Activated naive CD8-positive, alpha-beta T cell treated with anti-CD3 and anti-CD28 coated beads, Interleukin-2, amount 10 ng/mL, durations not matched to agents 7 days and 5 days (primary cell): ENCODE measurements around the gene CEP97. TPM values are rescaled to one million over a fixed set of nuclear protein-coding genes. Genes with fewer than 3 reads are reported as not detected.
A peak's percentile ranks its signal among the peaks of the same experiment; 100 is the strongest.

Experiments
- ATAC-seq: fragments of 150-1000 bp; cut with Tn5 transposase; one replicate; pipeline ENCODE4 v1.10.0; 2021; ENCODE audit warnings: low read depth, moderate library complexity
- POLR2A ChIA-PET: fragments of 350-600 bp; sonication (Branson Sonifier 250); formaldehyde crosslinking; loops from one replicate; lab custom pipeline; 2021; ENCODE audit warnings: antibody characterized with exemption; lab: Charles Lee
- DNase-seq: peaks from one replicate; pipeline ENCODE4 v3.0.0; 2021
- H3K27ac Mint-ChIP-seq: one replicate; pipeline ENCODE4 v1.8.0; 2022; ENCODE audit warnings: mild to moderate bottlenecking, mixed read lengths
- H3K27me3 Mint-ChIP-seq: one replicate; pipeline ENCODE4 v1.8.0; 2022; ENCODE audit warnings: mild to moderate bottlenecking, moderate library complexity, mixed read lengths
- H3K36me3 Mint-ChIP-seq: one replicate; pipeline ENCODE4 v1.8.0; 2021; ENCODE audit warnings: mild to moderate bottlenecking, mixed read lengths
- H3K4me1 Mint-ChIP-seq: one replicate; pipeline ENCODE4 v1.8.0; 2021; ENCODE audit warnings: mixed read lengths
- H3K4me3 Mint-ChIP-seq: one replicate; pipeline ENCODE4 v1.8.0; 2022; ENCODE audit warnings: mild to moderate bottlenecking, moderate library complexity, mixed read lengths
- H3K9me3 Mint-ChIP-seq: one replicate; pipeline ENCODE4 v1.8.0; 2021; ENCODE audit warnings: mixed read lengths
- total RNA-seq, 2 experiments: library from RNA; stranded (reverse); gene quantifications; one replicate each; pipeline ENCODE4 v1.2.3, GENCODE V29; 2021

CEP97 gene
- total RNA-seq, 2 experiments from 2014 or later: 21.5 TPM

GRCh38 chr3:101816215-101817149 lies 92.1 kb downstream of the CEP97 start:
- no peak overlapping the region for H3K4me3 Mint-ChIP-seq
- ATAC-seq (no peak), DNase-seq (no peak)
- H3K9me3 Mint-ChIP-seq: no peaks in the 10 kb centered on the region
- no peaks in the 10 kb centered on the region for H3K27me3 Mint-ChIP-seq
- H3K27ac Mint-ChIP-seq: no peak overlapping the region
- H3K36me3 Mint-ChIP-seq: peaks cover 36% of the 10 kb centered on the region
- H3K4me1 Mint-ChIP-seq: peaks cover 24% of the 10 kb centered on the region
- POLR2A ChIA-PET: interaction anchor here (1.0 kb wide), 1 partner anchor 33 kb away, joined by 5 read pairs; the partner anchor contains the start of gene NFKBIZ

GRCh38 chr3:101817992-101818391 lies 93.6 kb downstream of the CEP97 start:
- no peaks in the 10 kb centered on the region for H3K9me3 Mint-ChIP-seq
- POLR2A ChIA-PET: interaction anchor here (1.0 kb wide), 1 partner anchor 31 kb away, joined by 5 read pairs; the partner anchor contains the start of gene NFKBIZ
- H3K27ac Mint-ChIP-seq: peak overlapping the region; percentile 28
- peaks cover 48% of the 10 kb centered on the region for H3K36me3 Mint-ChIP-seq
- no peak overlapping the region for H3K4me3 Mint-ChIP-seq
- H3K27me3 Mint-ChIP-seq: no peaks in the 10 kb centered on the region
- ATAC-seq: no peak
- peaks cover 23% of the 10 kb centered on the region for H3K4me1 Mint-ChIP-seq
- DNase-seq: no peak

- Mint-ChIP-seq H3K27ac (no peak overlapping the region), H3K9me3 (no peaks in the 10 kb centered on the region), H3K4me1 (peaks cover 16% of the 10 kb centered on the region), H3K27me3 (no peaks in the 10 kb centered on the region), H3K4me3 (no peak overlapping the region), H3K36me3 (peaks cover 50% of the 10 kb centered on the region)
- ATAC-seq (no peak), DNase-seq (no peak)
- POLR2A ChIA-PET: no interaction called here
These were observed 95.3 kb downstream of the CEP97 start for GRCh38 chr3:101819649-101820206.

Other genes with a start within 250 kb of the CEP97 start
- 10 to 100 TPM; 42.5 to 47.6 TPM for gene SENP7, start 211.4 kb upstream of the CEP97 start, total RNA-seq
- gene TRMT10C, start 162.7 kb upstream of the CEP97 start, total RNA-seq: 10 to 100 TPM; 22.8 to 23.9 TPM
- 100 to 1,000 TPM; 167 to 173 TPM for gene PCNP, start 150.4 kb upstream of the CEP97 start, total RNA-seq
- 10 to 100 TPM; 35.0 to 35.3 TPM for gene ZBTB11, start 47.5 kb upstream of the CEP97 start, total RNA-seq
- gene RPL24, start 37.9 kb upstream of the CEP97 start, total RNA-seq: 1,000 to 10,000 TPM; 1,017 to 1,034 TPM
- 10 to 100 TPM; 29.8 to 30.7 TPM for gene NXPE3, start 54.6 kb downstream of the CEP97 start, total RNA-seq
- 10 to 100 TPM; 72.5 to 76.3 TPM for gene NFKBIZ, start 124.9 kb downstream of the CEP97 start, total RNA-seq